ENCODE data around the gene SIL1. TPM values are rescaled to one million over a fixed set of nuclear protein-coding genes. Genes with fewer than 3 reads are reported as not detected.

SIL1 gene
- total and polyA plus RNA-seq, 5 donors from 2014 or later = 9.8 to 12.3 (median 11.2) TPM

GRCh38 chr5:138949988-138950387 lies 248.2 kb downstream of the SIL1 start:
- Histone ChIP-seq H3K4me1 (ENCODE audit: control insufficient read depth, insufficient read depth, low read length, poor library complexity, severe bottlenecking) (peaks cover 12% of the 10 kb centered on the region), H3K27ac (ENCODE audit: insufficient read depth, low read length, poor library complexity, severe bottlenecking) (no peak overlapping the region), H3K9me3 (ENCODE audit: control insufficient read depth in 2 of 2, low read length in 2 of 2) (no peaks in the 10 kb centered on the region), H3K4me3 (ENCODE audit: low read depth, low read length) (no peak overlapping the region), H3K27me3 (ENCODE audit: control insufficient read depth, insufficient read depth, low read length) (no peaks in the 10 kb centered on the region), H3K36me3 (ENCODE audit: control insufficient read depth, insufficient read depth, low read length) (no peaks in the 10 kb centered on the region)
- no peak overlapping the region for H3K27ac Mint-ChIP-seq
- H3K4me3 Mint-ChIP-seq = no peak overlapping the region
- H3K36me3 Mint-ChIP-seq = peaks cover 5% of the 10 kb centered on the region
- peaks cover 5 to 24% (median 12%) of the 10 kb centered on the region in 4 donors for H3K4me1 Mint-ChIP-seq
- no peak for ATAC-seq (ENCODE audit: low read depth in 2 of 2)
- no peaks in the 10 kb centered on the region for H3K9me3 Mint-ChIP-seq
- no peaks in the 10 kb centered on the region for H3K27me3 Mint-ChIP-seq
- DNase-seq = no peak

- no peaks in the 10 kb centered on the region for H3K27me3 ChIP-seq (ENCODE audit: control insufficient read depth, insufficient read depth, low read length)
- no peaks in the 10 kb centered on the region for H3K36me3 ChIP-seq (ENCODE audit: control insufficient read depth, insufficient read depth, low read length)
- Mint-ChIP-seq H3K4me1 (peaks cover 5 to 24% (median 11%) of the 10 kb centered on the region in 4 donors), H3K27me3 (no peaks in the 10 kb centered on the region), H3K27ac (no peak overlapping the region), H3K4me3 (no peak overlapping the region), H3K9me3 (no peaks in the 10 kb centered on the region), H3K36me3 (peaks cover 4% of the 10 kb centered on the region)
- H3K9me3 ChIP-seq (ENCODE audit: control insufficient read depth in 2 of 2, low read length in 2 of 2) = no peaks in the 10 kb centered on the region
- ATAC-seq (ENCODE audit: low read depth in 2 of 2) = no peak
- no peak for DNase-seq
- H3K27ac ChIP-seq (ENCODE audit: insufficient read depth, low read length, poor library complexity, severe bottlenecking) = no peak overlapping the region
- H3K4me3 ChIP-seq (ENCODE audit: low read depth, low read length) = no peak overlapping the region
- peaks cover 12% of the 10 kb centered on the region for H3K4me1 ChIP-seq (ENCODE audit: control insufficient read depth, insufficient read depth, low read length, poor library complexity, severe bottlenecking)
Measured at GRCh38 chr5:138949223-138949574, 249.0 kb downstream of the SIL1 start.

GRCh38 chr5:138948471-138949222 lies 249.5 kb downstream of the SIL1 start:
- H3K27ac Mint-ChIP-seq = peak overlapping the region in 1 of 3 donors; percentile 25
- no peak overlapping the region for H3K4me3 Mint-ChIP-seq
- Histone ChIP-seq H3K27me3 (ENCODE audit: control insufficient read depth, insufficient read depth, low read length) (no peaks in the 10 kb centered on the region), H3K27ac (ENCODE audit: insufficient read depth, low read length, poor library complexity, severe bottlenecking) (no peak overlapping the region), H3K4me1 (ENCODE audit: control insufficient read depth, insufficient read depth, low read length, poor library complexity, severe bottlenecking) (peaks cover 9% of the 10 kb centered on the region), H3K9me3 (ENCODE audit: control insufficient read depth in 2 of 2, low read length in 2 of 2) (no peaks in the 10 kb centered on the region), H3K36me3 (ENCODE audit: control insufficient read depth, insufficient read depth, low read length) (no peaks in the 10 kb centered on the region), H3K4me3 (ENCODE audit: low read depth, low read length) (no peak overlapping the region)
- peaks cover 3 to 22% (median 11%) of the 10 kb centered on the region in 4 donors for H3K4me1 Mint-ChIP-seq
- ATAC-seq (ENCODE audit: low read depth in 2 of 2) (no peak), DNase-seq (no peak)
- no peaks in the 10 kb centered on the region for H3K27me3 Mint-ChIP-seq
- no peaks in the 10 kb centered on the region for H3K9me3 Mint-ChIP-seq
- H3K36me3 Mint-ChIP-seq = peaks cover 4% of the 10 kb centered on the region

- H3K4me1 Mint-ChIP-seq = peaks cover 0 to 14% (median 6%) of the 10 kb centered on the region in 4 donors
- no peaks in the 10 kb centered on the region for H3K9me3 Mint-ChIP-seq
- no peaks in the 10 kb centered on the region for H3K9me3 ChIP-seq (ENCODE audit: control insufficient read depth in 2 of 2, low read length in 2 of 2)
- ATAC-seq (ENCODE audit: low read depth in 2 of 2) (no peak), DNase-seq (no peak)
- H3K36me3 ChIP-seq (ENCODE audit: control insufficient read depth, insufficient read depth, low read length) = no peaks in the 10 kb centered on the region
- H3K4me3 ChIP-seq (ENCODE audit: low read depth, low read length) = no peak overlapping the region
- H3K27me3 Mint-ChIP-seq = no peaks in the 10 kb centered on the region
- no peak overlapping the region for H3K27ac Mint-ChIP-seq
- H3K4me1 ChIP-seq (ENCODE audit: control insufficient read depth, insufficient read depth, low read length, poor library complexity, severe bottlenecking) = peaks cover under 1% of the 10 kb centered on the region
- no peak overlapping the region for H3K27ac ChIP-seq (ENCODE audit: insufficient read depth, low read length, poor library complexity, severe bottlenecking)
- peaks cover 4% of the 10 kb centered on the region for H3K36me3 Mint-ChIP-seq
- no peak overlapping the region for H3K4me3 Mint-ChIP-seq
- no peaks in the 10 kb centered on the region for H3K27me3 ChIP-seq (ENCODE audit: control insufficient read depth, insufficient read depth, low read length)
Measured at GRCh38 chr5:138947780-138948179, 250.4 kb downstream of the SIL1 start.

GRCh38 chr5:138946831-138947560 lies 251.2 kb downstream of the SIL1 start:
- Histone ChIP-seq H3K36me3 (ENCODE audit: control insufficient read depth, insufficient read depth, low read length) (no peaks in the 10 kb centered on the region), H3K4me3 (ENCODE audit: low read depth, low read length) (no peak overlapping the region), H3K9me3 (ENCODE audit: control insufficient read depth in 2 of 2, low read length in 2 of 2) (no peaks in the 10 kb centered on the region), H3K27me3 (ENCODE audit: control insufficient read depth, insufficient read depth, low read length) (no peaks in the 10 kb centered on the region), H3K4me1 (ENCODE audit: control insufficient read depth, insufficient read depth, low read length, poor library complexity, severe bottlenecking) (no peaks in the 10 kb centered on the region), H3K27ac (ENCODE audit: insufficient read depth, low read length, poor library complexity, severe bottlenecking) (no peak overlapping the region)
- no peaks in the 10 kb centered on the region for H3K9me3 Mint-ChIP-seq
- no peak overlapping the region for H3K4me3 Mint-ChIP-seq
- peaks cover 0 to 7% (median 2%) of the 10 kb centered on the region in 4 donors for H3K4me1 Mint-ChIP-seq
- ATAC-seq (ENCODE audit: low read depth in 2 of 2) (no peak), DNase-seq (no peak)
- H3K27ac Mint-ChIP-seq = no peak overlapping the region
- H3K27me3 Mint-ChIP-seq = no peaks in the 10 kb centered on the region
- H3K36me3 Mint-ChIP-seq = peaks cover 4% of the 10 kb centered on the region

- H3K4me1 ChIP-seq (ENCODE audit: control insufficient read depth, insufficient read depth, low read length, poor library complexity, severe bottlenecking) = no peaks in the 10 kb centered on the region
- H3K27me3 ChIP-seq (ENCODE audit: control insufficient read depth, insufficient read depth, low read length) = no peaks in the 10 kb centered on the region
- no peak overlapping the region for H3K27ac ChIP-seq (ENCODE audit: insufficient read depth, low read length, poor library complexity, severe bottlenecking)
- no peaks in the 10 kb centered on the region for H3K36me3 ChIP-seq (ENCODE audit: control insufficient read depth, insufficient read depth, low read length)
- Mint-ChIP-seq H3K27me3 (no peaks in the 10 kb centered on the region), H3K4me3 (no peak overlapping the region), H3K27ac (no peak overlapping the region), H3K4me1 (peaks cover 0 to 7% (median 2%) of the 10 kb centered on the region in 4 donors), H3K36me3 (peaks cover 8% of the 10 kb centered on the region), H3K9me3 (no peaks in the 10 kb centered on the region)
- no peaks in the 10 kb centered on the region for H3K9me3 ChIP-seq (ENCODE audit: control insufficient read depth in 2 of 2, low read length in 2 of 2)
- no peak for DNase-seq
- no peak overlapping the region for H3K4me3 ChIP-seq (ENCODE audit: low read depth, low read length)
- no peak for ATAC-seq (ENCODE audit: low read depth in 2 of 2)
Measured at GRCh38 chr5:138946241-138946623, 251.9 kb downstream of the SIL1 start.

GRCh38 chr5:138945421-138946240 lies 252.5 kb downstream of the SIL1 start:
- DNase-seq (no peak), ATAC-seq (ENCODE audit: low read depth in 2 of 2) (no peak)
- Mint-ChIP-seq H3K4me3 (no peak overlapping the region), H3K27me3 (no peaks in the 10 kb centered on the region), H3K4me1 (peaks cover 0 to 7% (median 3%) of the 10 kb centered on the region in 4 donors), H3K36me3 (peaks cover 10% of the 10 kb centered on the region), H3K27ac (peak overlapping the region in 1 of 3 donors; percentile 73), H3K9me3 (peaks cover 0 to 2% (median 0%) of the 10 kb centered on the region in 7 donors)
- H3K4me1 ChIP-seq (ENCODE audit: control insufficient read depth, insufficient read depth, low read length, poor library complexity, severe bottlenecking) = no peaks in the 10 kb centered on the region
- no peaks in the 10 kb centered on the region for H3K36me3 ChIP-seq (ENCODE audit: control insufficient read depth, insufficient read depth, low read length)
- H3K27me3 ChIP-seq (ENCODE audit: control insufficient read depth, insufficient read depth, low read length) = no peaks in the 10 kb centered on the region
- no peak overlapping the region for H3K27ac ChIP-seq (ENCODE audit: insufficient read depth, low read length, poor library complexity, severe bottlenecking)
- H3K9me3 ChIP-seq (ENCODE audit: control insufficient read depth in 2 of 2, low read length in 2 of 2) = no peaks in the 10 kb centered on the region
- H3K4me3 ChIP-seq (ENCODE audit: low read depth, low read length) = no peak overlapping the region

All from CD4-positive, CD25-positive, alpha-beta regulatory T cell (primary cell).